ENCODE data around the gene ZNF69.
"Not testable (repeated sequence)": the region's sequence is repeated elsewhere in the genome, so short reads cannot be mapped to it uniquely, and the experiment has no call there.

DNA sequence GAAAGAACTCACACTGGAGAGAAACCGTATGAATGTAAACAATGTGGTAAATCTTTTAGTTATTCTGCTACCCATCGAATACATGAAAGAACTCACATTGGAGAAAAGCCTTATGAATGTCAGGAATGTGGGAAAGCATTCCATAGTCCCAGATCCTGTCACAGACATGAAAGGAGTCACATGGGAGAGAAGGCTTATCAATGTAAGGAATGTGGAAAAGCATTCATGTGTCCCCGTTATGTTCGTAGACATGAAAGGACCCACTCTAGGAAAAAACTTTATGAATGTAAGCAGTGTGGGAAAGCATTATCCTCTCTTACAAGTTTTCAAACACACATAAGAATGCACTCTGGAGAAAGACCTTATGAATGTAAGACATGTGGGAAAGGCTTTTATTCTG is 19.8 kb upstream of the ZNF69 start:
- TF ChIP-seq, protein P1, sequence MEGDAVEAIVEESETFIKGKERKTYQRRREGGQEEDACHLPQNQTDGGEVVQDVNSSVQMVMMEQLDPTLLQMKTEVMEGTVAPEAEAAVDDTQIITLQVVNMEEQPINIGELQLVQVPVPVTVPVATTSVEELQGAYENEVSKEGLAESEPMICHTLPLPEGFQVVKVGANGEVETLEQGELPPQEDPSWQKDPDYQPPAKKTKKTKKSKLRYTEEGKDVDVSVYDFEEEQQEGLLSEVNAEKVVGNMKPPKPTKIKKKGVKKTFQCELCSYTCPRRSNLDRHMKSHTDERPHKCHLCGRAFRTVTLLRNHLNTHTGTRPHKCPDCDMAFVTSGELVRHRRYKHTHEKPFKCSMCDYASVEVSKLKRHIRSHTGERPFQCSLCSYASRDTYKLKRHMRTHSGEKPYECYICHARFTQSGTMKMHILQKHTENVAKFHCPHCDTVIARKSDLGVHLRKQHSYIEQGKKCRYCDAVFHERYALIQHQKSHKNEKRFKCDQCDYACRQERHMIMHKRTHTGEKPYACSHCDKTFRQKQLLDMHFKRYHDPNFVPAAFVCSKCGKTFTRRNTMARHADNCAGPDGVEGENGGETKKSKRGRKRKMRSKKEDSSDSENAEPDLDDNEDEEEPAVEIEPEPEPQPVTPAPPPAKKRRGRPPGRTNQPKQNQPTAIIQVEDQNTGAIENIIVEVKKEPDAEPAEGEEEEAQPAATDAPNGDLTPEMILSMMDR (IDR thresholded peaks at IDR 0.05), result not testable (repeated sequence)
- TF ChIP-seq ZFX (IDR thresholded peaks at IDR 0.05; ENCODE audit: borderline replicate concordance), result not testable (repeated sequence)
